GM12878 (cell line): ENCODE data around the gene NEO1. TPM values are rescaled to one million over a fixed set of nuclear protein-coding genes. Genes with fewer than 3 reads are reported as not detected.

ENCODE experiments used
- ATAC-seq: fragments of 200-7000 bp; cut with Tn5 transposase; 3 replicates; pipeline ENCODE4 v1.9.1; 2020; ENCODE audit warnings: mild to moderate bottlenecking, moderate library complexity
- BruUV-seq: library from RNA; stranded (reverse); fragments of 400-500 nt; replicated peaks from 2 replicates; lab custom pipeline; 2021; lab: Mats Ljungman, UMichigan
- CTCF ChIA-PET: fragments of 300-600 bp; sonication (Branson Sonifier 250); formaldehyde crosslinking; extraction: SDS; loops from one replicate; lab custom pipeline; 2021; ENCODE audit warnings: inconsistent platforms; lab: Yijun Ruan, JAX
- POLR2A ChIA-PET: fragments of 350-600 bp; formaldehyde crosslinking; extraction: SDS; loops from one replicate; lab custom pipeline; 2021; ENCODE audit warnings: inconsistent platforms; lab: Charles Lee
- RAD21 ChIA-PET: fragments of 300-600 bp; sonication (Branson Sonifier 250); formaldehyde crosslinking; loops from one replicate; lab custom pipeline; 2023; ENCODE audit warnings: antibody characterized with exemption; ENCODE audit not compliant: unreplicated experiment; lab: Charles Lee
- SMC1A ChIA-PET: fragments of 300-600 bp; sonication (Branson Sonifier 250); formaldehyde crosslinking; loops from one replicate; lab custom pipeline; 2023; ENCODE audit not compliant: unreplicated experiment, uncharacterized antibody; lab: Charles Lee
- DNase-seq: peaks from one replicate; pipeline ENCODE4 v3.0.0-alpha.2; 2011; ENCODE audit warnings: low read depth, low spot score
- FAIRE-seq: peaks from 3 replicates; lab custom pipeline; 2011; peaks lifted over from hg19 to GRCh38; lab: Jason Lieb, UNC
- H2AFZ ChIP-seq: 2 replicates; pipeline ENCODE4 v1.6.0; 2011; ENCODE audit warnings: low read depth, low read length, control low read depth; ENCODE audit not compliant: control insufficient read depth
- H3K27ac ChIP-seq: 2 replicates; pipeline ENCODE4 v1.5.1; 2011; ENCODE audit warnings: control low read depth; ENCODE audit not compliant: control insufficient read depth, insufficient read depth
- H3K27me3 ChIP-seq, 2 experiments: replicated peaks in 1 of 2; 2 replicates each; pipeline versions ENCODE4 v1.6.0 to v1.6.1; 2011; ENCODE audit warnings: low read length in 1 of 2; ENCODE audit not compliant: control insufficient read depth in 2 of 2, insufficient read depth in 2 of 2
- H3K36me3 ChIP-seq, 2 experiments: 2 replicates each; pipeline ENCODE4 v1.5.1; 2011; ENCODE audit warnings: low read length in 1 of 2; ENCODE audit not compliant: control insufficient read depth in 2 of 2, insufficient read depth in 2 of 2
- H3K4me1 ChIP-seq: 2 replicates; pipeline ENCODE4 v1.6.1; 2011; ENCODE audit warnings: mild to moderate bottlenecking, low read length, moderate library complexity, mixed read lengths; ENCODE audit not compliant: control insufficient read depth, insufficient read depth
- H3K4me2 ChIP-seq: 2 replicates; pipeline ENCODE4 v1.6.0; 2011; ENCODE audit warnings: control low read depth; ENCODE audit not compliant: control insufficient read depth, insufficient read depth
- H3K4me3 ChIP-seq: fragments of 200-600 bp; sonication (generic); 2 replicates; pipeline ENCODE4 v1.5.1; 2016
- H3K79me2 ChIP-seq: 2 replicates; pipeline ENCODE4 v1.6.0; 2011; ENCODE audit warnings: low read length; ENCODE audit not compliant: control insufficient read depth, insufficient read depth
- H3K9ac ChIP-seq: 2 replicates; pipeline ENCODE4 v1.8.0; 2011; ENCODE audit warnings: low read length, control low read depth, mixed read lengths; ENCODE audit not compliant: control insufficient read depth, insufficient read depth
- H3K9me3 ChIP-seq: replicated peaks from 3 replicates; pipeline ENCODE4 v1.5.1; 2011; ENCODE audit warnings: mild to moderate bottlenecking, low read length; ENCODE audit not compliant: control insufficient read depth, insufficient read depth
- H4K20me1 ChIP-seq: 2 replicates; pipeline ENCODE4 v1.6.0; 2011; ENCODE audit not compliant: control insufficient read depth, insufficient read depth
- BMI1 ChIP-seq: fragments of 450-650 bp; IDR thresholded peaks from 2 replicates; pipeline ENCODE4 v1.6.1; 2016; ENCODE audit warnings: mild to moderate bottlenecking, moderate library complexity, borderline replicate concordance
- GATAD2B ChIP-seq: fragments of 450-650 bp; conservative IDR thresholded peaks from 2 replicates; pipeline ENCODE4 v1.6.1; 2017; ENCODE audit warnings: low read depth, mild to moderate bottlenecking, moderate library complexity
- MYB ChIP-seq: fragments of 150-350 bp; IDR thresholded peaks from 2 replicates; pipeline ENCODE4 v1.6.1; 2014; ENCODE audit warnings: mild to moderate bottlenecking, low read depth, low read length, borderline replicate concordance
- NFXL1 ChIP-seq: fragments of 450-650 bp; IDR thresholded peaks from 2 replicates; pipeline ENCODE4 v1.6.1; 2017; ENCODE audit warnings: antibody characterized with exemption, mild to moderate bottlenecking, borderline replicate concordance
- RCOR1 ChIP-seq: conservative IDR thresholded peaks from 2 replicates; pipeline ENCODE4 v1.6.1; 2012; ENCODE audit warnings: low read depth, low read length, improper control_type of control experiment
- SMAD5 ChIP-seq: IDR thresholded peaks from 2 replicates; pipeline ENCODE4 v1.6.1; 2016; ENCODE audit warnings: antibody characterized with exemption, low read depth
- ZBED1 ChIP-seq: IDR thresholded peaks from 2 replicates; pipeline ENCODE4 v1.6.1; 2016; ENCODE audit warnings: borderline replicate concordance
- ZNF384 ChIP-seq: IDR thresholded peaks from 2 replicates; pipeline ENCODE4 v1.6.1; 2012; ENCODE audit warnings: low read depth, mild to moderate bottlenecking, low read length, improper control_type of control experiment, borderline replicate concordance
- WGBS: methylation state at CpG from one replicate; pipeline ENCODE4 v1.1.6; 2016; ENCODE audit warnings: low lambda C conversion rate; ENCODE audit not compliant: insufficient replicate concordance, insufficient coverage; ENCODE audit errors: missing lambda C conversion rate; 5-methylcytosine and 5-hydroxymethylcytosine counted together
- in situ Hi-C: fragments of 300-500 bp; cut with MboI; formaldehyde crosslinking; loops from 9 replicates; pipeline ENCODE4 v1.14.3; 2018; ENCODE audit warnings: mixed read lengths
- intact Hi-C: fragments of 100-400 bp; cut with micrococcal nuclease; formaldehyde crosslinking; loops from one replicate; pipeline ENCODE4 v1.14.2; 2022; ENCODE audit not compliant: unreplicated experiment
- polyA plus RNA-seq, 11 experiments: library from polyadenylated mRNA; depleted of rRNA in 4 of 11; unstranded in 6 of 11; stranded (reverse) in 5 of 11; fragments of >200 nt; fragmentation: Nextera tagmentation in 4 of 11; fragmentation: Illumina TruSeq in 1 of 11; extraction: Ambion mirVana in 4 of 11; extraction: Trizol in 1 of 11; gene quantifications; 1 replicate in 1 of 11; 2 replicates in 10 of 11; pipeline versions ENCODE4 v1.2.1 to v1.2.3, GENCODE V29; 2011 to 2016; ENCODE audit warnings: inconsistent platforms in 2 of 11, missing spikeins in 2 of 11, low read depth in 1 of 11
- total RNA-seq, 4 experiments: library from RNA; depleted of rRNA in 3 of 4; stranded (reverse); fragments of >200 nt in 3 of 4; fragmentation: Illumina TruSeq in 1 of 4; extraction: Trizol in 1 of 4; gene quantifications; 2 replicates each; pipeline versions ENCODE4 v1.2.1 to v1.2.3, GENCODE V29; 2013 to 2021
- TF ChIP-seq, protein P1 (sequence below): fragments of 450-650 bp; IDR thresholded peaks from 2 replicates; pipeline ENCODE4 v1.6.1; 2017; ENCODE audit warnings: borderline replicate concordance
- TF ChIP-seq, protein P2 (sequence below): IDR thresholded peaks from 2 replicates; pipeline ENCODE4 v1.6.1; 2011; ENCODE audit warnings: borderline replicate concordance, low read depth, mild to moderate bottlenecking, moderate library complexity, mixed read lengths, low read length; ENCODE audit not compliant: insufficient read depth; ENCODE audit errors: extremely low read length

Gene NEO1
- total and polyA plus RNA-seq, 10 of the 15 experiments (the other 5 are each of a cell fraction or from before 2014, with no cell fraction given) = 0.03 to 2.0 (median 0.32) TPM

GRCh38 chr15:73246439-73246838 is 194.2 kb downstream of the NEO1 start:
- Histone ChIP-seq H3K9me3 (no peaks in the 10 kb centered on the region), H3K4me1 (no peaks in the 10 kb centered on the region), H3K79me2 (no peaks in the 10 kb centered on the region), H3K9ac (no peak overlapping the region), H3K4me2 (no peak overlapping the region), H3K27ac (no peak overlapping the region), H2AFZ (no peak overlapping the region), H3K36me3 (no peaks in the 10 kb centered on the region), H4K20me1 (no peaks in the 10 kb centered on the region), H3K27me3 (no peaks in the 10 kb centered on the region), H3K4me3 (no peak overlapping the region)
- no peak for TF ChIP-seq NFXL1
- no peak for TF ChIP-seq MYB
- no peak for TF ChIP-seq GATAD2B
- TF ChIP-seq ZBED1 = no peak
- POLR2A ChIA-PET = no interaction called here
- ATAC-seq = no peak
- BruUV-seq = no TSS peak
- intact Hi-C loops = loop anchor here (10.0 kb wide), 1 partner anchor 462 kb away; the partner anchor contains the start of gene ADPGK
- no peak for FAIRE-seq
- CTCF ChIA-PET = interaction anchor here (0.8 to 2.3 kb wide), 7 partner anchors 9 to 647 kb away, joined by 3 to 11 read pairs (median 5); no protein-coding TSS in a partner anchor
- SMC1A ChIA-PET = interaction anchor here (3.0 kb wide), 1 partner anchor 18 kb away, joined by 16 read pairs; no protein-coding TSS in a partner anchor
- DNase-seq = no peak
- in situ Hi-C loops = no loop called here
- RAD21 ChIA-PET = interaction anchor here (0.6 to 0.8 kb wide), 2 partner anchors 110 to 525 kb away, joined by 3 read pairs; no protein-coding TSS in a partner anchor

GRCh38 chr15:73246898-73247297 is 194.6 kb downstream of the NEO1 start:
- DNase-seq = no peak
- Histone ChIP-seq H3K4me3 (no peak overlapping the region), H3K9ac (no peak overlapping the region), H3K79me2 (no peaks in the 10 kb centered on the region), H4K20me1 (no peaks in the 10 kb centered on the region), H3K9me3 (no peaks in the 10 kb centered on the region), H3K4me2 (no peak overlapping the region), H3K4me1 (no peaks in the 10 kb centered on the region), H3K27me3 (no peaks in the 10 kb centered on the region), H2AFZ (no peak overlapping the region), H3K36me3 (no peaks in the 10 kb centered on the region), H3K27ac (no peak overlapping the region)
- 91% methylated on average over 1 of the region's 1 CpG for WGBS
- BruUV-seq = no TSS peak
- ChIA-PET SMC1A (interaction anchor here (3.0 kb wide), 1 partner anchor 18 kb away, joined by 16 read pairs; no protein-coding TSS in a partner anchor), RAD21 (no interaction called here), POLR2A (no interaction called here), CTCF (interaction anchor here (0.8 to 2.3 kb wide), 7 partner anchors 15 to 648 kb away, joined by 3 to 11 read pairs (median 5); no protein-coding TSS in a partner anchor)
- intact Hi-C loops = loop anchor here (10.0 kb wide), 1 partner anchor 462 kb away; the partner anchor contains the start of gene ADPGK
- in situ Hi-C loops = no loop called here
- no peak for ATAC-seq
- FAIRE-seq = no peak
- TF ChIP-seq ZBED1 (no peak), RCOR1 (no peak), ZNF384 (no peak), BMI1 (no peak), SMAD5 (no peak)
- TF ChIP-seq, protein P1, sequence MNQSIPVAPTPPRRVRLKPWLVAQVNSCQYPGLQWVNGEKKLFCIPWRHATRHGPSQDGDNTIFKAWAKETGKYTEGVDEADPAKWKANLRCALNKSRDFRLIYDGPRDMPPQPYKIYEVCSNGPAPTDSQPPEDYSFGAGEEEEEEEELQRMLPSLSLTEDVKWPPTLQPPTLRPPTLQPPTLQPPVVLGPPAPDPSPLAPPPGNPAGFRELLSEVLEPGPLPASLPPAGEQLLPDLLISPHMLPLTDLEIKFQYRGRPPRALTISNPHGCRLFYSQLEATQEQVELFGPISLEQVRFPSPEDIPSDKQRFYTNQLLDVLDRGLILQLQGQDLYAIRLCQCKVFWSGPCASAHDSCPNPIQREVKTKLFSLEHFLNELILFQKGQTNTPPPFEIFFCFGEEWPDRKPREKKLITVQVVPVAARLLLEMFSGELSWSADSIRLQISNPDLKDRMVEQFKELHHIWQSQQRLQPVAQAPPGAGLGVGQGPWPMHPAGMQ = no peak
- TF ChIP-seq, protein P2, sequence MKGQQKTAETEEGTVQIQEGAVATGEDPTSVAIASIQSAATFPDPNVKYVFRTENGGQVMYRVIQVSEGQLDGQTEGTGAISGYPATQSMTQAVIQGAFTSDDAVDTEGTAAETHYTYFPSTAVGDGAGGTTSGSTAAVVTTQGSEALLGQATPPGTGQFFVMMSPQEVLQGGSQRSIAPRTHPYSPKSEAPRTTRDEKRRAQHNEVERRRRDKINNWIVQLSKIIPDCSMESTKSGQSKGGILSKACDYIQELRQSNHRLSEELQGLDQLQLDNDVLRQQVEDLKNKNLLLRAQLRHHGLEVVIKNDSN = no peak
